Stimulated activated naive CD4-positive, alpha-beta T cell (primary cell): ENCODE results near the gene ZNF785.
"Not testable (repeated sequence)": the region's sequence is repeated elsewhere in the genome, so short reads cannot be mapped to it uniquely, and the experiment has no call there.

Source experiments
- DNase-seq, 6 experiments: peaks; one replicate each; lab custom pipeline; 2025; lab: John Stamatoyannopoulos, UW

Gene ZNF785

GRCh38 chr16:30602616-30603277 is 17.2 kb upstream of the ZNF785 start:
- no peak for DNase-seq

GRCh38 chr16:30601966-30602365 is 16.5 kb upstream of the ZNF785 start:
- no peak for DNase-seq

GRCh38 chr16:30600929-30601328 is 15.4 kb upstream of the ZNF785 start:
- DNase-seq = no peak

- no peak for DNase-seq
These were observed 14.7 kb upstream of the ZNF785 start for GRCh38 chr16:30600215-30600614.

GRCh38 chr16:30592871-30593270 is 7.4 kb upstream of the ZNF785 start:
- no peak for DNase-seq

GRCh38 chr16:30590869-30591268 is 5.4 kb upstream of the ZNF785 start:
- not testable (repeated sequence) for DNase-seq

- not testable (repeated sequence) for DNase-seq
These were observed 4.1 kb upstream of the ZNF785 start for GRCh38 chr16:30589582-30589981.

- DNase-seq = no peak
These were observed 3.2 kb upstream of the ZNF785 start for GRCh38 chr16:30588651-30589050.

- no peak for DNase-seq
These were observed 486 bp downstream of the ZNF785 start for GRCh38 chr16:30585022-30585399.

- DNase-seq = no peak
These were observed 2.7 kb downstream of the ZNF785 start for GRCh38 chr16:30582611-30583340.

GRCh38 chr16:30581457-30581856 is 4.0 kb downstream of the ZNF785 start:
- DNase-seq = no peak

- DNase-seq = no peak
These were observed 10.8 kb downstream of the ZNF785 start for GRCh38 chr16:30574678-30575077.

- DNase-seq = peak; percentile 87 to 98 (median 95)
These were observed 13.8 kb downstream of the ZNF785 start, which contains the start of gene ZNF688 for GRCh38 chr16:30571445-30572322. Gene ZNF688 (minus strand): TSS chr16:30571714. CDS start chr16:30571629, 85 bp downstream.

- DNase-seq = peak in 1 of 6 experiments; percentile 18
These were observed 14.7 kb downstream of the ZNF785 start for GRCh38 chr16:30570636-30571444.

GRCh38 chr16:30569746-30570635 is 15.5 kb downstream of the ZNF785 start:
- DNase-seq = no peak

- DNase-seq = no peak
These were observed 16.2 kb downstream of the ZNF785 start for GRCh38 chr16:30569281-30569680.

GRCh38 chr16:30567991-30568638 is 17.4 kb downstream of the ZNF785 start:
- DNase-seq = peak; percentile 16 to 80 (median 57)

GRCh38 chr16:30567160-30567990 is 18.1 kb downstream of the ZNF785 start:
- DNase-seq = peak in 3 of 6 experiments; percentile 17 to 25 (median 19)

GRCh38 chr16:30566531-30566930 is 19.0 kb downstream of the ZNF785 start:
- DNase-seq = no peak
